GM18909 (cell line): Measurements from ENCODE around the gene UCK2.

ENCODE experiments used
- ATAC-seq: cut with Tn5 transposase; IDR thresholded peaks from one replicate; pipeline ENCODE4 v1.9.1; 2021; ENCODE audit warnings: mild to moderate bottlenecking; ENCODE audit not compliant: unreplicated experiment, poor library complexity

Gene UCK2

GRCh38 chr1:165833358-165833757 lies 5.9 kb downstream of the UCK2 start:
- ATAC-seq, result no peak

- no peak for ATAC-seq
Measured at GRCh38 chr1:165834229-165834628, 6.8 kb downstream of the UCK2 start.

DNA sequence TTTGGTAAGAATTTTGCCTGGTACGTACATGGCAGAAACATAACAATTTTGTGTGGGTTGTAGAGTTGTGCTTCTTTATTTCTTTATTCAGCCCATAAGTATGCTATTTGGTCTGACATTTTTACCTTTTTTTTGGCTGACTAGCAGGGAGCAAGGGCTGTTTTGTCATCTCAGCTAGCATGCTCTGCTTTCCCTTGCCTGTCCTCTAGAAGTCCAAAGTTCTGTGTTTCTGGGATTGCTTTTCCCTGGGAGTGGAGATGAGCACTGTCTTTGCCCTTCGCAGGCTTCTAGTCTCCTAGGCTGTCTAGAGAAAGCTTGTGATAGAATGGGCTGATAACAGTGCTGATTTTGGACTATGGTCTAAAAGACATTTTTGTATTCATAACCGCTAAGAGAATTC lies 7.5 kb downstream of the UCK2 start:
- no peak for ATAC-seq

DNA sequence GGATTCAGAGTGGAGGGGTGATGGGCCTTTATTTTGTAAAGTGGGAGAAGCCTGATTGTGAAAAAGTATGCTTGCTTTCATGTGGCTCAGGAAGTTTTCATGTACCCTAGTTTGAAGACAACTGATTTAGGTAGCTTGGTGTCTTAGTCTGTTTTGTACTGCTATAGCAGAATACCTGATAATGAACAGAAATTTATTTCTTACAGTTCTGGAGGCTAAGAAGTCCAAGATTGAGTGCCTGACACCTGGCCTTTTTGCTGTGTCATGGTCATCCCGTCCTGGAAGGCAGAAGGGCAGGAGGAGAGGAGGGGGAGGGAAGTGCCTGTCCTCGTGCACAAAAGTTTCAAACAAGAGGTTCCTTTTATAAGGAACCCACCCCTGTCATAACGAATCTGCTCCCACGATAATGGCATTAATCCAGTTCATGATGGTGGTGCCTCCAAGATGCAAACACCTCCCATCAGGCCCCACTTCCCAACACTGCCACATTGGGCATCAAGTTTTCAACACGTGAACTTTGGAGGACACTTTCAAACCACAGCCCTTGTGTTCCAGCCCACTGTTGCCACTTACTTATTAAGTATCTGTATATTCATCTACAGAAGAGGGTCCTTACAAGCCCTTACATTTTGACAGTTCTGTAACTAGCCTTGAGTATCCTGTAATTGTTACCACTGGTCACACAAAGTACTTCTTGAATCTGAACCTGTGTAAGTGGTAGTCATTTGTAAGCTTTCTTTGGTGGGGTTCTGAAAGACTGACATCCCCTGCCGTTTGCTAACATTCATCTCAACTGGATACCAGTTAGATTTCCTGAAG lies 9.5 kb downstream of the UCK2 start:
- ATAC-seq, result no peak

DNA sequence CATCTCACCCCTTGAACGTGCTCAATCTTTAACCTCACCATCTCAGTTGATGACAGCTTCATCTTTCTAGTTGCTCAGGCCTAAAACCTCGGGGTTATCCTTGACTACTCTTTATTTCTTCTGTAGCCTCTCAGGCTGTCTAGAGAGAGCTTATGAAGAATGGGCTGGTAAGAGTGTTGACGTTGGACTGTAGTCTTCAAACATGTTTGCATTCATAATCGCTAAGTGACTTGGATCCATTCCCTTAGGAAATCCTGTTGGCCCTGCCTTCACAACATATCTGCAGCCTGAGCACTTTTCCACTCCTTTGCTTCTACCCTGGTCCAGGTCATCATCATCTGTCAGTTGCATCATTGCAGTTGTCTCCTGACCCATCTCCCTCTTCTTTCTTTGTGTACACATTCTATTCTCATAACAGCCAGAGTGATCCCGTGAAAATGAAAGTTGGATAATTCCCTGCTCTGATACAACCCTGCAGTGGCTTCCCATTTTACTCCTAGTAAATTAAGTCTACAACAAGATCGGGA lies 10.5 kb downstream of the UCK2 start:
- no peak for ATAC-seq

DNA sequence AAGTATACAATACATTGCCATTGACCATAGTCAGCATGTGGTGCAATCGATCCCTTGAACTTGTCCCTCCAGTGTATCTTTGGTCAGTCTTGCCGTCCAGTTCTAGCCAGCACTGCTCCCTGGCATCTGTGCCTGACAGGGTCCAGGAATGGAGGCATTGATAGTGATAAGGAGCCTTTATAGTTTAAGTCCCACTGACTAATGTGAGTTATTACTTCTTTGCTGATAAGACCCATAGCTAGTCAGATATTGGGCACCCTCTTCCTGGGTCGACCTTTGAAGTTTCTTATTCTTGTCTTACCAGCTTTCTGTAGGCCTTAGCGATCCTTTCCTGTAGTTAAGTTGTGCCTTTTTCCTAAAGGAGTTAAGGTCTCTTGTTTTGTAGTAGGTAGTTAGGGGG lies 13.0 kb downstream of the UCK2 start:
- ATAC-seq, result no peak

DNA sequence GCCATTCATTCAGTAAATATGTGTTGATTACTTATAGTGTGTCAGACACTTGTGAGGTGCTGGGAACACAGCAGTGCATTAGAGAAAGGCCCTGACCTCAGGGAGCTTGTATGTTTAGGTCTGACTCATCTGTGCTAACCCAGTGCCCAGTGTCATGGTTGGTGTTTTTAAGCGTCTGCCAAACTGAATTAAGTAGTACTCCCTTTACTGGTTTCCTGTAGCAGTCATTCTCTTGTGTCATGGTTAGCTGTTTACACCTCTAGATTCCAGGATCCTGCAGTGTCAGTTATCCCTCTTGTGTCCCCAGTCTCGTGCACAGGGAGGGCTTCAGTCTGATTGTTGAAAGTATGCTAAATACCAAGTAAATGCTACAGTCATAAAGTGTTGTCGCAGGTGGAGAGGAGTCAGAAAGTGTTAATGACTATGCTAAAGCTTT lies 14.2 kb downstream of the UCK2 start:
- ATAC-seq, result no peak

- no peak for ATAC-seq
Measured at GRCh38 chr1:165842023-165842670, 14.7 kb downstream of the UCK2 start.

GRCh38 chr1:165842671-165843129 lies 15.3 kb downstream of the UCK2 start:
- ATAC-seq, result peak; percentile 60

- no peak for ATAC-seq
Measured at GRCh38 chr1:165843304-165843703, 15.9 kb downstream of the UCK2 start.

- ATAC-seq, result no peak
Measured at GRCh38 chr1:165844114-165844798, 16.8 kb downstream of the UCK2 start.

- no peak for ATAC-seq
Measured at GRCh38 chr1:165844933-165845332, 17.5 kb downstream of the UCK2 start.

GRCh38 chr1:165845569-165845968 lies 18.2 kb downstream of the UCK2 start:
- no peak for ATAC-seq

DNA sequence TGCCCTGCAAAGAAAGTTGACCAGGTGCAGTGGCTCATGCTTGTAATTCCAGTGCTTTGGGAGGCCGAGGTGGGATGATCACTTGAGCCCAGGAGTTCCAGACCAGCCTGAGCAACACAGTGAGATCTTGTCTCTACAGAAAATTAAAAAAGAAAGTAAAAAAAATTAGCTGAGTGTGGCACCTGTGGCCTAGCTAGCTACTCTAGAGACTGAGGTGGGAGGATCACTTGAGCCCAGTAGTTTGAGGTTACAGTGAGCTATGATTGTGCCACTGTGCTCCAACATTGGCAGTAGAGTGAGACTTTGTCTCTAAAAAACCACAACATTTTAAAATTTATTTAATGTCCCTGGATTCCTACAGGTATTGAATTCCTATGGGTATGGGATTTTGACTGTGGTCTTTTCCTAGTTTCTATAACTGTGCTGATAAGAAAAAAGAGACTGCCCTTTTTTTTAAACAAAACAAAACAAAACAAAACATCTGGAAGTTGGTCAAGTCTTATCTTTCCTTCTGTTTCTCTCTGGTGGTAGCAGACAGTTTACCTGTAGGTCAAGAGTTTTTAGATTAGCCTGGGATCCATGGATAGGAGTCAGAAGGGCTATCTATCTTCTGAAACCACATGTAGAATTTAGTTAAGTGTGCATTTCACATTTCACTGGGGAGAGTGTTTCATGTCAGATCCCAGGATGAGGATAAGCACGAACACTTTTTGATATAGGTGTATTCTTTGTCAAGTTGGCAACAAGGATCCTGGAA lies 18.8 kb downstream of the UCK2 start:
- ATAC-seq, result peak; percentile 50

- no peak for ATAC-seq
Measured at GRCh38 chr1:165847486-165847885, 20.1 kb downstream of the UCK2 start.

DNA sequence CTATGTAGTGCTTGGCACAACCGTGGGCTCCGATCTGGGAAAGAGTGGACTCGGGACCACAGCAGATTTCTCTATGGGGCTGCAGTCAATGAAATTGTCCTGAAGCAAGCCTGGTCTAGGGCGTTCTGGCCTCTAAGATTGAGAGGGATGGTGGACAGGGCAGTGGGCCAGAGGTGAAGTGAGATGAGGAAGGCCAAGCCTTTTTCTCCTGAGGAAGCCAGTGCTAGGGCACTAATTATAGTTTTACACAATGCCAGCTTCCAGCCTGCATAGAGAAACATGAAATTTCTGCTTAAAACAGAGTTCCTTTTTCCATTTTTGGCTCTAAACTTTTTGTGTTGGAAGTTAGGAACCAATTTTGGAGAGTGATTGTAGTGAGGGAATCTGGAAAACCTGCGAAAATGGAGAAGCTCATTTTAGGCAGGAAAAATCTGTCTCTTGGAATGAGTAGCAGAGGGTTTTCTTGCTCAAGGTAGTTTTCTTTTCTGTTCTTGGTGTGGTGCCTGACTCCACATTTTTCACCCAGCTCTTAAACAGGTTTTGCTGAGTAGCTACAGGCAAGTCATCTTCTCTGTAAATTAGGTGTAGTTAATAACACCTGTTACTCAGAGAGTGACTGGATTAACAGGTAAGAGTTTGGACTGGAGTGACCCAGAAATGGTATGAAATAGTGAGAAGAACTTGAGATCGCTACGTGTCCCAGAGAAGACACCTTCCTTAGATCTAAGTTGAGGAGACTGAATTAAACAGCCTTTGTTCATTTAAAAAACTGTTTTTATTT lies 22.1 kb downstream of the UCK2 start:
- no peak for ATAC-seq

DNA sequence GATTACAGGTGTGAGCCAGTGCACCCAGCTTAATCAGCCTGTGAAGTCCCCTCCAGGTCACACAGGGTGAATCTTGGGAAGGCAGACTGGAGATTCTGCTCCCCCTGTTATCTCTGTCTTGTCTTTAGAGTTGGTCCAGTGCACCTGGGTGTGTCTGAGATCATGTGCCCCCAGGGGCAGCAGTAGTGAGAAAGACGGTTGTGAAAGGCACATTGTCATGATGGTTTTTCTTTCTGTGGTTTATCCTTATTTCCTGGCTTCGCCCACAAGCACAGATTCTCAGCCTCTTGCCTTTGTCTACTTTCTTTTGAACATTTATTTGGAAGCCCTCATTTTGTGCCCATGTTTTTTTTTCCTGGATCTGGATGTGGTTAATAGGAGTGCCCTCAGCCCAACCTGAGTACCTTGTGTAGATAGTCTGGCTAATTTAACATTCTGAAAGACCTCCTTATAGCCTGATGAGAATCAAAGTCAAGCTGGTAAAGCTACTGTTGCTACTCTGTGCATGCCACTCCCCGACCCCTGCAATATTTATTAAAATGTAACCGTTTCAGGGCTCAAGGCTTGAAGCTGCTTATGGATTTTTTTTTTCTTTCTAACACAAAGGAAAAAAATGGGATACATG lies 23.7 kb downstream of the UCK2 start:
- ATAC-seq, result peak; percentile 82

DNA sequence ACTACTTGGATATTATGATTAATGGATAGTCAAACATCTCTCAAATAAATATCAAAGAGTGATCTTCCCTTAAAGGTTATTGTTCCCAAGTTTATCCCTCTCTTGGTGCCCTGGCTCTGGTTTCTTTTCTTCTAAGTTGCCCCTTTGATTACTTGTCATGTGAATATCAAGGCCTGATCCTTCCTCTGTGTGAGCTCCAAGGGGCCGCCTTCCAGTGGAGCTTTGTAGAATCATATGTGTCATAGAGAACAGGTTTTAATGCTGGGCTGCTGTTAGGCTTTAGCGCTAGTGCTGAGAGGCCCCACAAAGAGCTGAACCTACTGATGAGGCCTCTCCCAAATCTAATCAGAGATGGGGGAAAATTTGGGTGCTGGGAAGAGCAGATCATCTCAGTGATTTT lies 25.5 kb downstream of the UCK2 start:
- no peak for ATAC-seq

- no peak for ATAC-seq
Measured at GRCh38 chr1:165853528-165854075, 26.2 kb downstream of the UCK2 start.
